Mucosa of descending colon (tissue), 3 donors: ENCODE measurements around the gene STK31. TPM values are rescaled to one million over a fixed set of nuclear protein-coding genes. Genes with fewer than 3 reads are reported as not detected.

Experiments used
- ATAC-seq: fragments of 200-7000 bp; cut with Tn5 transposase; one replicate; pipeline ENCODE4 v1.9.1; 2020; ENCODE audit warnings: mild to moderate bottlenecking, moderate library complexity
- DNase-seq, 3 donors: peaks; one replicate each; pipeline ENCODE4 v3.0.0-alpha.2; 2020
- H3K36me3 ChIP-seq: fragments of 200-600 bp; one replicate; pipeline ENCODE4 v1.8.0; 2021; ENCODE audit warnings: low read depth, mild to moderate bottlenecking
- H3K4me1 ChIP-seq: fragments of 200-600 bp; one replicate; pipeline ENCODE4 v1.8.0; 2021; ENCODE audit warnings: low read depth, mild to moderate bottlenecking
- H3K4me3 ChIP-seq: fragments of 200-600 bp; one replicate; pipeline ENCODE4 v1.8.0; 2021; ENCODE audit warnings: mild to moderate bottlenecking
- H3K9me3 ChIP-seq: fragments of 200-600 bp; one replicate; pipeline ENCODE4 v1.8.0; 2021; ENCODE audit warnings: mild to moderate bottlenecking
- CTCF ChIP-seq: fragments of 200-600 bp; IDR thresholded peaks from one replicate; pipeline ENCODE4 v1.8.0; 2022; ENCODE audit warnings: antibody characterized with exemption, mild to moderate bottlenecking
- intact Hi-C, 2 donors: fragments of 100-400 bp; cut with DNase I in 1 of 2; cut with micrococcal nuclease in 1 of 2; formaldehyde crosslinking; loops; one replicate each; pipeline versions ENCODE4 v1.11.0 to v1.11.1; 2022; cut with DNase I, micrococcal nuclease
- total RNA-seq, 3 donors: library from RNA; stranded (reverse); fragmentation: NEBNext Ultra II Directional in 2 of 3; extraction: Animal tissue kit (Norgen Biotek cat#: 25700) in 2 of 3; gene quantifications; one replicate each; pipeline versions ENCODE4 v1.2.1 to v1.2.4, GENCODE V29; 2021 to 2023
- donor health status: DM: no; HTN: no; CAD: no; lungs with moderate emphysema.
- donor health status: DM: no; HTN: no; CAD: no.
- donor health status: DM: no; HTN: yes; CAD: no.

Gene STK31
- total RNA-seq, 3 donors from 2014 or later = 0.38 to 1.3 (median 0.65) TPM

DNA sequence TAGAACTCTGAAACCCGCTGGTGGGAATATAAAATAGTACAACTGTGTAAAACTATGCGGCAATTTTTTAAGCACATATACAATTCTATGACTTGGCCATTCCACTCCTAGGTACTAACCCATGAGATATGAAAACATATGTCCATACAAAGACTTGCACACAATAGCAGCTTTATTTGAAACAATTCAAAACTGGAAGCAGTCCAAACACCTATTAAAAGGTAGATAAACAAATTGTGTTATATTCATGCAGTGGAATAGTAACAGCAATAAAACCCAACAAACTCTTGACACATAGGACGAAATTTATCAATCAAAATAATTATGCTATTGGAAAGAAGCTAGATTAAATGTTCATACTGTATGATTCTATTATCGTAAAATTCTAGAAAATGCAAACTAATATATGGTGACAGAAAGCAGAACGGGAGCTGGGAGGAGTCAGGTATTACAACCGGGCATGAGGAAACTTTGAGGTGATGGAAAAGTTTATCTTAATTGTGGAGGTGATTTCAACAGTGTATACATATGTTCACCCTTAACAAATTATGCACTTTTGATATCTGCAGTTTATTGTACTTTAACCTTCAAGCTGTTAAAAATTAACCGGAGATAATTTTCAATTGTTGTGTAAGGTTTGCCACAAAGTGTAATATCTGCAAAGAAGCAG is 803 bp upstream of the STK31 start:
- ATAC-seq (peak; percentile 94), DNase-seq (peak in 1 of 3 donors; percentile 22)
- Histone ChIP-seq H3K36me3 (no peaks in the 10 kb centered on the region), H3K4me1 (no peaks in the 10 kb centered on the region), H3K4me3 (no peak overlapping the region), H3K9me3 (peaks cover 17% of the 10 kb centered on the region)
- TF ChIP-seq CTCF = no peak
- intact Hi-C loops = no loop called here

GRCh38 chr7:23712368-23713284 is 2.6 kb downstream of the STK31 start:
- Histone ChIP-seq H3K4me3 (no peak overlapping the region), H3K36me3 (no peaks in the 10 kb centered on the region), H3K9me3 (no peaks in the 10 kb centered on the region), H3K4me1 (no peaks in the 10 kb centered on the region)
- intact Hi-C loops = loop anchor here (2.0 to 5.0 kb wide), 2 partner anchors 140 to 142 kb away; no protein-coding TSS in a partner anchor
- no peak for TF ChIP-seq CTCF
- ATAC-seq (peak; percentile 20), DNase-seq (no peak)

DNA sequence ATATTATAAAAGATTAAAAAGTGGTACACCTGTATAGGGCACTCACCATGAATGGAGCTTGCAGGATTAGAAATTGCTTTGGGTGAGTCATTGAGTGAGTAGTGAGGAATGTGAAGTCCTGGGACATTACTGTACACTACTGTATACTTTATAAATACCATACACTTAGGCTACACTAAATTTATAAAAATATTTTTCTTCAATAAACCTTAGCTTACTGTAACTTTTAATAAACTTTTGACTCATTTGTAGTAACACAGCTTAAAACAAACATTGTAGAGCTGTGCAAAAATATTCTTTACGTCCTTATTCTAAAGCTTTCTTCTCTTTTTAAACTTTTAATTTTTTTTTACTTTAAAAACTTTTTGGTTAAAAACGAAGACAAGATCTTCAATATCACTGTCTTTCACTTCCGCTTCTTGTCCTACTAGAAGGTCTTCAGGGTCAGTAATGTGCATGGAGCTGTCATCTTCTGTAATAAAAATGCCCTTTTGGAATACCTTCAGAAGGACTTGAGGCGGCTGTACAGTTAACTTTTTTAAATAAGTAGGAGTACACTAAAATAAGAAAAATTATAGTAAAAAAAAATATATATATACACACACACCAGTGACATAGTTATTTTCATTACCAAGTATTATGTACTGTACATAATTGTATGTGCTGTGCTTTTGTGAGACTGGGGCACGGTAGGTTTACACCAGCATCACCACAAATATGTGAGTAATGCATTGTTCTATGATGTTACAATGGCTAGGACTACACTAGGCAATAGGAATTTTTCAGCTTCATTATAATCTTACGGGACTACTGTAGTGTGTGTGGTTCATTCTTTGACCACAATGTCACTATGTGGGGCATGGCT is 3.5 kb downstream of the STK31 start:
- Histone ChIP-seq H3K4me3 (no peak overlapping the region), H3K4me1 (no peaks in the 10 kb centered on the region), H3K9me3 (no peaks in the 10 kb centered on the region), H3K36me3 (no peaks in the 10 kb centered on the region)
- ATAC-seq (no peak), DNase-seq (no peak)
- no peak for TF ChIP-seq CTCF
- intact Hi-C loops = loop anchor here (2.0 to 5.0 kb wide), 2 partner anchors 141 to 143 kb away; no protein-coding TSS in a partner anchor

- Histone ChIP-seq H3K4me1 (no peaks in the 10 kb centered on the region), H3K36me3 (no peaks in the 10 kb centered on the region), H3K4me3 (no peak overlapping the region), H3K9me3 (no peaks in the 10 kb centered on the region)
- intact Hi-C loops = loop anchor here in 1 of 2 donors (5.0 kb wide), 1 partner anchor 142 kb away; no protein-coding TSS in a partner anchor
- no peak for DNase-seq
- no peak for TF ChIP-seq CTCF
- no peak for ATAC-seq
Observed at GRCh38 chr7:23714150-23714464, 4.1 kb downstream of the STK31 start.

GRCh38 chr7:23714579-23714978 is 4.6 kb downstream of the STK31 start:
- intact Hi-C loops = loop anchor here in 1 of 2 donors (5.0 kb wide), 1 partner anchor 142 kb away; no protein-coding TSS in a partner anchor
- Histone ChIP-seq H3K4me1 (no peaks in the 10 kb centered on the region), H3K36me3 (no peaks in the 10 kb centered on the region), H3K4me3 (no peak overlapping the region), H3K9me3 (no peaks in the 10 kb centered on the region)
- DNase-seq (no peak), ATAC-seq (no peak)
- no peak for TF ChIP-seq CTCF
